ENCODE measurements around the gene PLCB3.

GRCh38 chr11:64299847-64300648 lies 48.7 kb downstream of the PLCB3 start, which contains the start of gene CATSPERZ:
- no peak for TF ChIP-seq CTCF (IDR thresholded peaks at IDR 0.05; ENCODE audit: insufficient read depth, low read length)
- no peak for TF ChIP-seq SPI1 (IDR thresholded peaks at IDR 0.05; ENCODE audit: borderline replicate concordance, low read depth)
- no peak for TF ChIP-seq POLR2AphosphoS5 (IDR thresholded peaks at IDR 0.05; ENCODE audit: low read depth)
- no peak for TF ChIP-seq GABPA (IDR thresholded peaks at IDR 0.05; ENCODE audit: low read depth)

Data from HL-60 (cell line).